Muscle of leg (tissue), 11 donors: ENCODE measurements around the gene MAB21L4. TPM values are rescaled to one million over a fixed set of nuclear protein-coding genes. Genes with fewer than 3 reads are reported as not detected.

ENCODE experiments used
- DNase-seq: peaks from one replicate; pipeline ENCODE4 v3.0.0; 2013
- H3K27ac ChIP-seq: one replicate; pipeline ENCODE4 v1.5.1; 2013; ENCODE audit warnings: mild to moderate bottlenecking, low read length, control low read depth
- H3K27me3 ChIP-seq: one replicate; pipeline ENCODE4 v1.6.1; 2013; ENCODE audit warnings: low read length; ENCODE audit not compliant: control insufficient read depth, insufficient read depth
- H3K36me3 ChIP-seq: one replicate; pipeline ENCODE4 v1.6.1; 2013; ENCODE audit warnings: low read length; ENCODE audit not compliant: control insufficient read depth, insufficient read depth
- H3K4me1 ChIP-seq: one replicate; pipeline ENCODE4 v1.6.1; 2013; ENCODE audit warnings: low read length; ENCODE audit not compliant: control insufficient read depth, insufficient read depth
- H3K4me3 ChIP-seq: one replicate; pipeline ENCODE4 v1.5.1; 2013; ENCODE audit warnings: low read length, control low read depth
- H3K9me3 ChIP-seq: replicated peaks from 2 replicates; pipeline ENCODE4 v1.6.1; 2013; ENCODE audit warnings: low read depth, low read length; ENCODE audit not compliant: control insufficient read depth
- WGBS: methylation state at CpG from one replicate; pipeline ENCODE4 v1.1.5; 2013; ENCODE audit warnings: missing lambda C conversion rate; ENCODE audit not compliant: insufficient coverage; 5-methylcytosine and 5-hydroxymethylcytosine counted together
- polyA plus RNA-seq, 8 donors: library from polyadenylated mRNA; unstranded; fragments of 120-200 nt; gene quantifications; one replicate each; pipeline versions ENCODE4 v1.2.1 to v1.2.3, GENCODE V29; 2013; ENCODE audit warnings: inconsistent platforms in 1 of 8, low replicate concordance in 1 of 8; ENCODE audit not compliant: insufficient read length in 8 of 8, insufficient read depth in 1 of 8
- total RNA-seq: library from RNA; stranded (reverse); fragments of 120-200 nt; gene quantifications from one replicate; pipeline ENCODE4 v1.2.4, GENCODE V29; 2013

The MAB21L4 gene
- total and polyA plus RNA-seq, 9 donors: 0.06 to 2.4 (median 0.36) TPM; not detected in 4

- H3K4me3 ChIP-seq: no peak overlapping the region
- no peaks in the 10 kb centered on the region for H3K36me3 ChIP-seq
- WGBS: 60% methylated on average over 1 of the region's 5 CpGs
- no peaks in the 10 kb centered on the region for H3K4me1 ChIP-seq
- H3K9me3 ChIP-seq: no peaks in the 10 kb centered on the region
- no peak for DNase-seq
- H3K27ac ChIP-seq: no peak overlapping the region
- no peaks in the 10 kb centered on the region for H3K27me3 ChIP-seq
Measured at GRCh38 chr2:240886023-240886565, 9.9 kb downstream of the MAB21L4 start.

GRCh38 chr2:240885566-240885965 is 10.4 kb downstream of the MAB21L4 start:
- no peaks in the 10 kb centered on the region for H3K27me3 ChIP-seq
- no peak overlapping the region for H3K27ac ChIP-seq
- no peaks in the 10 kb centered on the region for H3K36me3 ChIP-seq
- H3K4me3 ChIP-seq: no peak overlapping the region
- no peaks in the 10 kb centered on the region for H3K9me3 ChIP-seq
- no peaks in the 10 kb centered on the region for H3K4me1 ChIP-seq
- 64% methylated on average over 1 of the region's 1 CpG for WGBS
- DNase-seq: no peak

- Histone ChIP-seq H3K27me3 (no peaks in the 10 kb centered on the region), H3K4me1 (no peaks in the 10 kb centered on the region), H3K36me3 (no peaks in the 10 kb centered on the region), H3K9me3 (no peaks in the 10 kb centered on the region), H3K4me3 (no peak overlapping the region), H3K27ac (no peak overlapping the region)
- DNase-seq: no peak
- WGBS: no CpG with 5 or more reads among the region's 3 CpGs
Measured at GRCh38 chr2:240884745-240885144, 11.2 kb downstream of the MAB21L4 start.

GRCh38 chr2:240884221-240884620 is 11.7 kb downstream of the MAB21L4 start:
- Histone ChIP-seq H3K4me3 (no peak overlapping the region), H3K9me3 (no peaks in the 10 kb centered on the region), H3K27ac (no peak overlapping the region), H3K36me3 (no peaks in the 10 kb centered on the region), H3K27me3 (no peaks in the 10 kb centered on the region), H3K4me1 (no peaks in the 10 kb centered on the region)
- WGBS: 94% methylated on average over 2 of the region's 2 CpGs
- no peak for DNase-seq

GRCh38 chr2:240881913-240882312 is 14.0 kb downstream of the MAB21L4 start:
- 0% methylated on average over 5 of the region's 6 CpGs for WGBS
- H3K4me3 ChIP-seq: no peak overlapping the region
- H3K27ac ChIP-seq: no peak overlapping the region
- no peaks in the 10 kb centered on the region for H3K9me3 ChIP-seq
- DNase-seq: no peak
- H3K36me3 ChIP-seq: no peaks in the 10 kb centered on the region
- no peaks in the 10 kb centered on the region for H3K4me1 ChIP-seq
- no peaks in the 10 kb centered on the region for H3K27me3 ChIP-seq

- DNase-seq: no peak
- no peaks in the 10 kb centered on the region for H3K36me3 ChIP-seq
- peaks cover 5% of the 10 kb centered on the region for H3K4me1 ChIP-seq
- H3K9me3 ChIP-seq: no peaks in the 10 kb centered on the region
- no peak overlapping the region for H3K27ac ChIP-seq
- 83% methylated on average over 7 of the region's 7 CpGs for WGBS
- H3K4me3 ChIP-seq: no peak overlapping the region
- no peaks in the 10 kb centered on the region for H3K27me3 ChIP-seq
Measured at GRCh38 chr2:240879105-240879504, 16.9 kb downstream of the MAB21L4 start.

GRCh38 chr2:240878341-240878936 is 17.5 kb downstream of the MAB21L4 start:
- Histone ChIP-seq H3K4me1 (peaks cover 5% of the 10 kb centered on the region), H3K4me3 (no peak overlapping the region), H3K36me3 (no peaks in the 10 kb centered on the region), H3K27ac (no peak overlapping the region), H3K27me3 (no peaks in the 10 kb centered on the region), H3K9me3 (no peaks in the 10 kb centered on the region)
- 88% methylated on average over 15 of the region's 18 CpGs for WGBS
- no peak for DNase-seq

- Histone ChIP-seq H3K27ac (no peak overlapping the region), H3K4me3 (no peak overlapping the region), H3K27me3 (no peaks in the 10 kb centered on the region), H3K36me3 (no peaks in the 10 kb centered on the region), H3K9me3 (no peaks in the 10 kb centered on the region), H3K4me1 (peaks cover 5% of the 10 kb centered on the region)
- no peak for DNase-seq
- 67% methylated on average over 34 of the region's 40 CpGs for WGBS
Measured at GRCh38 chr2:240877460-240878340, 18.3 kb downstream of the MAB21L4 start.

GRCh38 chr2:240876475-240877251 is 19.3 kb downstream of the MAB21L4 start:
- 77% methylated on average over 14 of the region's 18 CpGs for WGBS
- no peak for DNase-seq
- Histone ChIP-seq H3K27ac (no peak overlapping the region), H3K27me3 (no peaks in the 10 kb centered on the region), H3K4me3 (no peak overlapping the region), H3K4me1 (peaks cover 5% of the 10 kb centered on the region), H3K9me3 (no peaks in the 10 kb centered on the region), H3K36me3 (no peaks in the 10 kb centered on the region)

- DNase-seq: no peak
- Histone ChIP-seq H3K27ac (no peak overlapping the region), H3K36me3 (no peaks in the 10 kb centered on the region), H3K4me1 (peaks cover 5% of the 10 kb centered on the region), H3K9me3 (no peaks in the 10 kb centered on the region), H3K4me3 (no peak overlapping the region), H3K27me3 (no peaks in the 10 kb centered on the region)
- WGBS: 54% methylated on average over 5 of the region's 7 CpGs
Measured at GRCh38 chr2:240876035-240876474, 19.9 kb downstream of the MAB21L4 start.
